Glomerular visceral epithelial cell (primary cell): Measurements from ENCODE around the gene MAP7D2.
A peak's percentile ranks its signal among the peaks of the same experiment; 100 is the strongest.

Experiments
- DNase-seq: peaks from one replicate; pipeline ENCODE4 v3.0.0-alpha.2; 2016; ENCODE audit errors: extremely low spot score

The MAP7D2 gene

DNA sequence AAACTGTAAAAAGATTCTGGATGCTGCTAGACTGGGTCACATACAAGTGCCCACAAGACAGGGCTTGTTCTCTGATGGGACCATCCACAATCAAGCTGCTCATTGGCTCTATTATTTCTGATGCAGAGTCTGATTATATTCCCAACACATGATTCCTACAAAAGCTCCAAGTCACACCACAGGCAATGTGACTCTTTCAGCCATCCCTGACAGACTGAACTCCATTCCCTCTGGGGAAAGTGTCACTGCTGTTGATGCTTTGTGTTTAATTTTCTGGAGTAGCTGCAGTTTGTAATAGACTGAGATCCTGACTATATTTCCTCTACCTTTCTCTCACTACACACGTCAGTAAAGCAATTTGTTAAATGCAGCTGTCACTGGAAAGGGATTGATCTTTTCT, 70.5 kb downstream of the MAP7D2 start:
- no peak for DNase-seq

GRCh38 chrX:20042221-20042620, 74.5 kb downstream of the MAP7D2 start:
- no peak for DNase-seq

DNA sequence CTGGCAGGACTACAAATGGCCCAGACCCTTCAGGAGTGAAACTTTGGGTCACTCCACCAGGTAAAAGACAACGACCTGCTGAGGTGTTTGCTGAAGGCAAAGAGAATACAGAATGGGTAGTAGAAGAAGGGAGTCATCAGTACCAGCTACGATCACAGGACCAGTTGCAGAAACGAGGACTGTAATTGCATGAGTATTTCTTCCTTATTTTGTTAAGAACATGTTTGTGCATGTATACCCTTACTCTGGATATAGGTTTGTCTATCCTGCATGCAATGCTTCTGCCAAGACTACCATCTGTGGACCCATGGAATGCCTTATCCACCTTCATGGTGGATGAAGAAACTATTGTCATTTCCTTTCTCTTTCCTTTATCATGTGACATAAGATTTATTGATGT, 77.7 kb downstream of the MAP7D2 start:
- no peak for DNase-seq

DNA sequence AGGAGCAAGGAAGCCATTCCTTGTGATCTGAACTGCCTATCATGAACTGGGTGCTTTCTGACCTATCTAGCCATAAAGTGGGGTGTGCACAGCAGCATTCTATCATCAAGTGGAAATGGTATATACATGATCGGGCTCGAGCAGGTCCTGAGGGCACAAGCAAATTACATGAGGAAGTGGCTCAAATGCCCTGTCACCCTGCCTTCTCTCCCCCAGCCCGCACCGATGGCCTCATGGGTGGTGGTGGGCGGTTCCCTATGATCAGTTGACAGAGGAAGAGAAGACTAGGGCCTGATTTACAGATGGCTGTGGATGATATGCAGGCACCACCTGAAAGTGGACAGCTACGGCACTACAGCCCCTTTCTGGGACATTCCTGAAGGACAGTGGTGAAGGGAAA, 79.5 kb downstream of the MAP7D2 start:
- DNase-seq: no peak

GRCh38 chrX:20032201-20032600, 84.5 kb downstream of the MAP7D2 start:
- DNase-seq: no peak

DNA sequence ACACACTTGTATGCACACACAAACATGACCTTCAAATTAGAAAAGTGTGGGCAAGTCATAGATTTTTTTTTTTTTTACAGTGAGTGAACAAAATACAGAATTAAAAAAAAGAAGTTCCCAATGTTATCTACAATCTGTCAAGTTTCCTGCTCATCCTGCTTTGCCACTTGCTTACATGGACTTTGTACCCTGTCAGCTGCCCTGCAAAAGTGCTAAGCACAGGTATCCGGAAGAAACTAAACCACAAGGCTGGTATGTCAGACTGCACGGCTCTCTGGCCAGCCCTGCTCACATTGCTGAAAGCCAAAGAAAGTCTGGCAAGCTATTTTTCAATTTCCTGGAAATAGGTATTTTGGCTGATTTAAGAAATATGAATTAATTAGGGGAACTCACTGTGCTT, 87.0 kb downstream of the MAP7D2 start:
- DNase-seq: peak; percentile 46

DNA sequence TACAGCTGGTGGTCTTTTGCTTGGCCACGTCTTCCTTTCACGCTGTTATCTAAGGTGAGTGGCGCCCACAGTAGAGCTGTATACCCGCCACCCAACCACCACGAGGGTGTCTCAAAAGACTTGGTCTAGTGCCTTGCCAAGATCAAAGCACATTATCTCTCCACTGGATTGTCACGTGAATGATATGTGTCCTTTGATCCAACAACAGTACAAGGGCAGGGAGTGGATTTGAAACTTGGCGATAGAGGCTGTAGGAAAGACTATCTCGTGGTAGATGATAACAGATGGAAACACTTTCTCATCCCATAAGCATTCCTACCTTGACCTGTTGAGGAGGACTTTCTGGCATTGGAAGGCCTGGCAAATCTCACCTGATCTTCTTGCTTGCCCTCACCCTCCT, 88.1 kb downstream of the MAP7D2 start:
- DNase-seq: no peak

DNA sequence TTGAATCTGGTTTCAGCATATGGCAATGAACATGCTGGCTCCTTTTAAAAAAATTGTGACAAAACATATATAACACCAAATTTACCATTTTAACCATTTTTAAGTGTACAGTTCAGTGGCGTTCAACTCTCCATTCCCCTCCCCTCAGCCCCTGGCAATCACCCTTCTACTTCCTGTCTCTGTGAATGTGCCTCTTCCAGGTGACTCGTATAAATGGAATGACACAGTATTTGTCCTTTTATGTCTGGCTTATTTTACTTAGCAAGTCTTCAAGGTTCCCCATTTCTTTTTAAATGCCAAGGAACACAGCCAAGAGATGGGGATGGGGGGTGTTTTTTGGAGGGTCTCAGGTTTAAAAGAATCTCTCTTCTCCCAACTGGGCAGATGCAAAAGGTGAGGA, 90.4 kb downstream of the MAP7D2 start:
- DNase-seq: peak; percentile 38

GRCh38 chrX:20019672-20020365, 96.9 kb downstream of the MAP7D2 start:
- no peak for DNase-seq

DNA sequence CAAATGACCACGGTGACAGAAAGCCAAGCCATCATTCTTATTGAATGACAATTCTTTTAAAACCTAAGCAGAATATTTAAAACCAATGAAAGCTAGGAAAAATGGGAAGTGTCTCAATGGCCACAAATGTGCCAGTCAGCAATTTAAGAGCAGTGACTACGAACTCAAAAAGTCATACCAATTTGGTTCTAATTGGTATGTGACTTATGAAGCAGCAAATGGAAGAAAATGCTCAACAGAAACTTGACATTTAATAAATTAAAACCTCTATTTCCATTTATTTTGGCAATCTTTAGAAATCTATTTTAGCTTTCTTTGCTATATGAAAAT, 100.1 kb downstream of the MAP7D2 start:
- no peak for DNase-seq

GRCh38 chrX:20015945-20016615, 100.6 kb downstream of the MAP7D2 start:
- no peak for DNase-seq

GRCh38 chrX:20015422-20015821, 101.3 kb downstream of the MAP7D2 start:
- no peak for DNase-seq

- DNase-seq: no peak
These were observed 105.1 kb downstream of the MAP7D2 start for GRCh38 chrX:20011608-20012007.

DNA sequence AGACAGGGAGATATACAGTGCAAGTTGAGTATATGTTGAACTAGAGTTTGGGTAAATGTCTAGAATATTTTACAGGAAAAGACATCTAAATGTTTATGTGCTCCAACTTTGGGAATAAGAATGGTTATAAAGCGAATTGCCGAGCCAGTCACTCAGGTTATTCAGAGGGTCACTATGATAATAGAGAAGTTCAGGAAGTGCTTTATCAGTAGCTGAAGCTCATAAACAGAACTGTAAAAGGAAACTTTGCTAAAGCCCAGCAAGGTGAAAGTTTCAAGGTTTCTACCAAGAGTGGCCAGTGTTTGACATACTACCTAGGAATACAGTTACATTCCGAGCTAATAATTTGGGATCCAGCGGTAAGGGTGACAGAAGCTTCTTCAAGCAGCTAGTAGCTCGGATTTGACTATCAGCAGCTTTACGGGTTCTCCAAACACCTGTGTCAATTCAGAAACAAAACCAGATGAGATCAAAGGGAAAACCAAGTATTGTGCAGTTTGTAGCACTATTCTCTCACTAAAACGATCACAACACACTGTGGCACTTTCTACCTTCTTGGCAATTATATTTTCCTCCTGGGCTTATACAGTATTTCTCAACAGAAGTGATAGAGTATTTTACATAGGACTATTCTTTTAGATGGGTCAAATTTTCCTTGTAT, 108.6 kb downstream of the MAP7D2 start:
- DNase-seq: no peak

- no peak for DNase-seq
These were observed 110.8 kb downstream of the MAP7D2 start for GRCh38 chrX:20005883-20006282.

DNA sequence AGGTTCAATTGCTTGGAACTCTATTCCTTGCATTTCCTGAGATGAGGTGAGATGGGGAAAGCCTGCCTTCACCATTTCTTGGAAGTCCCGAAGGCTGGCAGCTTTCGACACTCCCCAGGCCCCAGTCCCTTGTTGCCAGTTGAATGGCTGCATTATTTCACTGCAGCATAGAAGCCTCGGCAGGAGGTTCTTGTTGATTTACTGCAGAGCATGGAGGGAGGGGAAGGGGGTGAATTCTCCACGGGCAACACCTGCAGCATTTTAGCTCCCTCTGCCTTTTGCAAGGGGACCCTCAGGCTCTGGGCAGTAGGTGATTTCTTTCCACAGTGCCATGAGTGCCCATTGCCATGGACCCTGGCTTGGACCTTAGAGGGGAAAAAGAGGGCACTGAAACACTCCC, 115.1 kb downstream of the MAP7D2 start:
- no peak for DNase-seq

- DNase-seq: no peak
These were observed 125.4 kb downstream of the MAP7D2 start for GRCh38 chrX:19991350-19991718.

GRCh38 chrX:19990556-19991349, 126.0 kb downstream of the MAP7D2 start, which contains the start of gene BCLAF3:
Gene BCLAF3, minus strand, starts transcription at chrX:19991061. Its CDS starts 20,797 bp downstream, at chrX:19970264.
- DNase-seq: peak; percentile 89

- peak; percentile 0 for DNase-seq
These were observed 126.6 kb downstream of the MAP7D2 start for GRCh38 chrX:19990151-19990555.

DNA sequence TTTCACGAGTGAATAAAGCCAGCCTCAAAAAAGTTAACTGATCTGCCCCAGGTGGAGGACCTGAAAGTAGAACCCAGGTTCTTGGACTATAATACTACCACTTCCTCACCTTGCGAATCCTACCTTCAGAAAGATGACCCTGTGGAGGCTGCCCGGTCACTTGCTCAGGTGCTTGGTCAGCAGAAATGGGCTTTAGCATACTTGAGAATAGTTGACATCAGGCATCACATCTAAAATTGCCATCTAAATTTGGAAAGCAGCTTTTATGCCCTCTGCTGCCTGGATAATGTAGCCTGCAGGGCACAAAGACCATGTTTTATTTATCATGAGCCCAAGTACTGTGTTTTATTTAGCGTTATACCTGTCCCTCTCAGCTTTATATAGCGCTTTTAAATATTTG, 128.9 kb downstream of the MAP7D2 start:
- no peak for DNase-seq

DNA sequence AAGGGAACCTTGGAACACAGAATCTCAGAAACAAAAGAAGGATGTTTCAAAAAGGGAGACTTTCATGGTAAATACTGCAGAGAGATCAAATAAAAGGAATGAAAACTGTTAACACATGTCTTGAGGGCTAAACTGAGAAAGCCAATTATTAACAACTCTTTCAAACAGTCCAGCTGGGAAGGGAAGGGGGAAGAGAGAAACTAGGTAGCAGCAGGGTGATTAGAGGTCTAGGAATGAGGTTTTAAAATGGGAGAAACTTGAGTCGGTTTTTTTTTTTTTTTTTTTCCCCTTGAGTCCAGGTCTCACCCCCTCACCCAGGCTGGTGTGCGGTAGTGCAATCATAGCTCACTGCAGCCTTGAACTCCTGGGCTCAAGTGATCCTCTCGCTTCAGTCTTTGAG, 130.2 kb downstream of the MAP7D2 start:
- DNase-seq: peak; percentile 14

GRCh38 chrX:19981947-19982346, 134.8 kb downstream of the MAP7D2 start:
- no peak for DNase-seq
